MCF 10A (cell line): ENCODE results near the gene ZGPAT. TPM values are rescaled to one million over a fixed set of nuclear protein-coding genes. Genes with fewer than 3 reads are reported as not detected.
"Not testable (repeated sequence)": the region's sequence is repeated elsewhere in the genome, so short reads cannot be mapped to it uniquely, and the experiment has no call there.

Experiments
- BruUV-seq: library from RNA; stranded (reverse); fragments of 400-500 nt; replicated peaks from 2 replicates; lab custom pipeline; 2021; lab: Mats Ljungman, UMichigan
- CTCF ChIA-PET: fragments of 300-600 bp; sonication (Branson Sonifier 250); formaldehyde crosslinking; extraction: SDS; loops from one replicate; lab custom pipeline; 2021; ENCODE audit warnings: antibody characterized with exemption, inconsistent platforms; lab: Yijun Ruan, JAX
- POLR2A ChIA-PET: fragments of 300-600, 350-650 bp; sonication (Branson Sonifier 250); formaldehyde crosslinking; extraction: SDS; loops from one replicate; lab custom pipeline; 2020; ENCODE audit warnings: antibody characterized with exemption, inconsistent platforms; lab: Yijun Ruan, JAX
- DNase-seq: peaks from one replicate; pipeline ENCODE4 v3.0.0-alpha.2; 2018; ENCODE audit not compliant: unreplicated experiment
- H3K27ac Mint-ChIP-seq: one replicate; pipeline ENCODE4 v1.8.0; 2022; ENCODE audit warnings: mild to moderate bottlenecking, low read depth, mixed read lengths; ENCODE audit not compliant: unreplicated experiment
- H3K27me3 Mint-ChIP-seq: one replicate; pipeline ENCODE4 v1.8.0; 2022; ENCODE audit warnings: mixed read lengths; ENCODE audit not compliant: insufficient read depth, unreplicated experiment
- H3K36me3 Mint-ChIP-seq: one replicate; pipeline ENCODE4 v1.8.0; 2022; ENCODE audit warnings: mild to moderate bottlenecking, moderate library complexity, mixed read lengths; ENCODE audit not compliant: insufficient read depth, unreplicated experiment
- H3K4me1 Mint-ChIP-seq: one replicate; pipeline ENCODE4 v1.8.0; 2022; ENCODE audit warnings: mixed read lengths; ENCODE audit not compliant: insufficient read depth, unreplicated experiment
- H3K4me3 Mint-ChIP-seq: one replicate; pipeline ENCODE4 v1.8.0; 2022; ENCODE audit warnings: mild to moderate bottlenecking, moderate library complexity, mixed read lengths; ENCODE audit not compliant: unreplicated experiment
- H3K9me3 Mint-ChIP-seq: one replicate; pipeline ENCODE4 v1.8.0; 2022; ENCODE audit warnings: mixed read lengths; ENCODE audit not compliant: unreplicated experiment
- intact Hi-C: fragments of 100-400 bp; cut with micrococcal nuclease; formaldehyde crosslinking; loops from 2 replicates; pipeline ENCODE4 v1.14.1; 2022
- total RNA-seq: library from RNA; stranded (reverse); gene quantifications from 2 replicates; pipeline ENCODE4 v1.2.3, GENCODE V29; 2022
- TF ChIP-seq, protein P1 (sequence below): fragments of 200-600 bp; IDR thresholded peaks from one replicate; pipeline ENCODE4 v1.8.0; 2022; ENCODE audit warnings: antibody characterized with exemption, mild to moderate bottlenecking; ENCODE audit not compliant: unreplicated experiment

Gene ZGPAT
- total RNA-seq, 1 experiment from 2014 or later = 19.5 TPM

DNA sequence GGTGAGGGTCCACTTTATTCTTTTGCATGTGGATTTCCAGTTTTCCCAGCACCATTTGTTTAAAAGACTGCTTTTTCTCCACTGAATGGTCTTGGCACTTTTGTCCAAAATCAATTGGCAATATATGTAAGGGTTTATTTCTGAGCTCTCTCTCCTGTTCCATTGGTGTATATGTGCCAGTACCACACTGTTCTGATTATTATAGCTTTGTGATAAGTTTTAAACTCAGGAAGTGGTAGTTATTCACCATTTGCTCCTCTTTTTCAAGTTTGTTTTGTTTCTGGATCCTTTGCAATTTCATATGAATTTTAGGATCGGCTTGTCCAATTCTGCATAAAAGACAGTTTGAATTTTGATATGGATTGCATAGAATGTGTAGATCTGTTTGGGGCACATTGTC lies 4.4 kb downstream of the ZGPAT start:
- peaks cover 83% of the 10 kb centered on the region for H3K36me3 Mint-ChIP-seq
- peaks cover 4% of the 10 kb centered on the region for H3K4me1 Mint-ChIP-seq
- peaks cover 7% of the 10 kb centered on the region for H3K9me3 Mint-ChIP-seq
- no TSS peak for BruUV-seq
- ChIA-PET CTCF (interaction anchor here (0.7 kb wide), 1 partner anchor 154 kb away, joined by 3 read pairs; no protein-coding TSS in a partner anchor), POLR2A (interaction anchor here (1.0 to 2.9 kb wide), 6 partner anchors 14 to 152 kb away, joined by 3 to 13 read pairs (median 6); partner anchors contain the start of genes SLC2A4RG and TPD52L2)
- TF ChIP-seq, protein P1, sequence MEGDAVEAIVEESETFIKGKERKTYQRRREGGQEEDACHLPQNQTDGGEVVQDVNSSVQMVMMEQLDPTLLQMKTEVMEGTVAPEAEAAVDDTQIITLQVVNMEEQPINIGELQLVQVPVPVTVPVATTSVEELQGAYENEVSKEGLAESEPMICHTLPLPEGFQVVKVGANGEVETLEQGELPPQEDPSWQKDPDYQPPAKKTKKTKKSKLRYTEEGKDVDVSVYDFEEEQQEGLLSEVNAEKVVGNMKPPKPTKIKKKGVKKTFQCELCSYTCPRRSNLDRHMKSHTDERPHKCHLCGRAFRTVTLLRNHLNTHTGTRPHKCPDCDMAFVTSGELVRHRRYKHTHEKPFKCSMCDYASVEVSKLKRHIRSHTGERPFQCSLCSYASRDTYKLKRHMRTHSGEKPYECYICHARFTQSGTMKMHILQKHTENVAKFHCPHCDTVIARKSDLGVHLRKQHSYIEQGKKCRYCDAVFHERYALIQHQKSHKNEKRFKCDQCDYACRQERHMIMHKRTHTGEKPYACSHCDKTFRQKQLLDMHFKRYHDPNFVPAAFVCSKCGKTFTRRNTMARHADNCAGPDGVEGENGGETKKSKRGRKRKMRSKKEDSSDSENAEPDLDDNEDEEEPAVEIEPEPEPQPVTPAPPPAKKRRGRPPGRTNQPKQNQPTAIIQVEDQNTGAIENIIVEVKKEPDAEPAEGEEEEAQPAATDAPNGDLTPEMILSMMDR = no peak
- no peak overlapping the region for H3K4me3 Mint-ChIP-seq
- intact Hi-C loops = no loop called here
- DNase-seq = no peak
- H3K27ac Mint-ChIP-seq = no peak overlapping the region
- H3K27me3 Mint-ChIP-seq = no peaks in the 10 kb centered on the region

DNA sequence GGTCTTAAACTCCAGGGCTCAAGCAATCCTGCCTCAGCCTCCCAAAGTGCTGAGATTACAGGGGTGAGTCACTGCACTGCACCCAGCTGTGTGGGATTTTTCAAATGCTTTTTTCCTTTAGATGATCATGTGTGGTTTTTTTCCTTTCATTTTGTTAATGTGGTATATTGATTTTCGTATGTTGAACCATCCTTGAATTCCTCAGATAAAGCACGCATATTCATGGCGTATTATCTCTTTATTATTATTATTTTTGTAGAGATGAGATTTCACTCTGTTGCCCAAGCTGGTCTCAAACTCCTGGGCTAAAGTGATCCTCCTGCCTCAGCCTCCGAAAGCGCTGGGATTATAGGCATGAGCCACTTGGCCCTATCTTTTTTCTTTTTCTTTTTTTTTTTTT lies 7.0 kb downstream of the ZGPAT start:
- DNase-seq = no peak
- Mint-ChIP-seq H3K36me3 (peaks cover 94% of the 10 kb centered on the region), H3K27ac (no peak overlapping the region), H3K27me3 (no peaks in the 10 kb centered on the region), H3K4me1 (no peaks in the 10 kb centered on the region), H3K4me3 (no peak overlapping the region), H3K9me3 (peaks cover 15% of the 10 kb centered on the region)
- BruUV-seq = no TSS peak
- TF ChIP-seq, protein P1 = no peak
- intact Hi-C loops = no loop called here
- CTCF ChIA-PET = interaction anchor here (0.9 kb wide), 1 partner anchor 150 kb away, joined by 3 read pairs; the partner anchor contains the start of gene TPD52L2
- POLR2A ChIA-PET = interaction anchor here (0.9 to 1.2 kb wide), 3 partner anchors 8 to 26 kb away, joined by 3 to 5 read pairs (median 3); no protein-coding TSS in a partner anchor

DNA sequence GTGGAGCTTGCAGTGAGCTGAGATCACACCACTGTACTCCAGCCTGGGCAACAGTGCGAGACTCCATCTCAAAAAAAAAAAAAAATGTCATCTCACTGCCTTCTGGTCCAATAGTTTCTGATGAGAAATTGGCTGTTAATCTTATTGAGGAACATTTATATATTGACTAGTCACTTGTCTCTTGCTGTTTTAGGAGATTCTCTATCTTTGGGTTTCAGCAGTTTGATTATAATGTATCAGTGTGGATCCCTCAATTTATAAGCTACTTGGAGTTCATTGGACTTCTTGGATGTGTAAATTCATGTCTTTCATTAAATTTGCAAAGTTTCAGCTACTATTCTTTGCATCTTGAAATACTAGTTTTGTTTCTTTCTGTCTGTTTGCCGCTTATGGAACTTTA lies 11.2 kb downstream of the ZGPAT start:
- H3K27ac Mint-ChIP-seq = no peak overlapping the region
- no peaks in the 10 kb centered on the region for H3K27me3 Mint-ChIP-seq
- DNase-seq = no peak
- no TSS peak for BruUV-seq
- ChIA-PET POLR2A (interaction anchor here (0.6 to 2.5 kb wide), 7 partner anchors 10 to 146 kb away, joined by 3 to 12 read pairs (median 3); partner anchors contain the start of genes ARFRP1, TPD52L2 and ZGPAT), CTCF (interaction anchor here (0.6 to 0.9 kb wide), 2 partner anchors 22 to 107 kb away, joined by 3 read pairs; no protein-coding TSS in a partner anchor)
- intact Hi-C loops = no loop called here
- no peak overlapping the region for H3K4me3 Mint-ChIP-seq
- H3K9me3 Mint-ChIP-seq = peaks cover 8% of the 10 kb centered on the region
- peaks cover 79% of the 10 kb centered on the region for H3K36me3 Mint-ChIP-seq
- no peaks in the 10 kb centered on the region for H3K4me1 Mint-ChIP-seq
- TF ChIP-seq, protein P1 = no peak

DNA sequence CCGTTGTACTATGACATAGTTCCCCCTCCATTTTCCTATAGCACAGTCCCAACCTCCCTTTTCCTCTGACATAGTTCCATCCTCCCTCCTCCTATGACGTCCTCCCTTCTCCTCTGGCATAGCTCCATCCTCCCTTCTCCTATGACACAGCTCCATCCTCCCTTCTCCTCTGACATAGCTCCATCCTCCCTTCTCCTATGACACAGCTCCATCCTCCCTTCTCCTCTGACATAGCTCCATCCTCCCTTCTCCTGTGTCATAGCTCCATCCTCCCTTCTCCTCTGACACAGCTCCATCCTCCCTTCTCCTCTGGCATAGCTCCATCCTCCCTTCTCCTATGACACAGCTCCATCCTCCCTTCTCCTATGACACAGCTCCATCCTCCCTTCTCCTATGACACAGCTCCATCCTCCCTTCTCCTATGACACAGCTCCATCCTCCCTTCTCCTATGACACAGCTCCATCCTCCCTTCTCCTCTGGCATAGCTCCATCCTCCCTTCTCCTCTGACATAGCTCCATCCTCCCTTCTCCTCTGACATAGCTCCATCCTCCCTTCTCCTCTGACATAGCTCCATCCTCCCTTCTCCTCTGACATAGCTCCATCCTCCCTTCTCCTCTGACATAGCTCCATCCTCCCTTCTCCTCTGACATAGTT lies 15.3 kb downstream of the ZGPAT start:
- ChIA-PET POLR2A (interaction anchor here (0.7 to 1.2 kb wide), 2 partner anchors 9 to 432 kb away, joined by 3 to 5 read pairs; no protein-coding TSS in a partner anchor), CTCF (interaction anchor here (0.6 to 0.8 kb wide), 4 partner anchors 10 to 228 kb away, joined by 3 to 5 read pairs (median 3); no protein-coding TSS in a partner anchor)
- H3K4me3 Mint-ChIP-seq, H3K9me3 Mint-ChIP-seq, intact Hi-C loops, H3K27ac Mint-ChIP-seq, H3K4me1 Mint-ChIP-seq, BruUV-seq, DNase-seq, H3K27me3 Mint-ChIP-seq: not testable (repeated sequence)
- H3K36me3 Mint-ChIP-seq = peaks cover 58% of the 10 kb centered on the region

DNA sequence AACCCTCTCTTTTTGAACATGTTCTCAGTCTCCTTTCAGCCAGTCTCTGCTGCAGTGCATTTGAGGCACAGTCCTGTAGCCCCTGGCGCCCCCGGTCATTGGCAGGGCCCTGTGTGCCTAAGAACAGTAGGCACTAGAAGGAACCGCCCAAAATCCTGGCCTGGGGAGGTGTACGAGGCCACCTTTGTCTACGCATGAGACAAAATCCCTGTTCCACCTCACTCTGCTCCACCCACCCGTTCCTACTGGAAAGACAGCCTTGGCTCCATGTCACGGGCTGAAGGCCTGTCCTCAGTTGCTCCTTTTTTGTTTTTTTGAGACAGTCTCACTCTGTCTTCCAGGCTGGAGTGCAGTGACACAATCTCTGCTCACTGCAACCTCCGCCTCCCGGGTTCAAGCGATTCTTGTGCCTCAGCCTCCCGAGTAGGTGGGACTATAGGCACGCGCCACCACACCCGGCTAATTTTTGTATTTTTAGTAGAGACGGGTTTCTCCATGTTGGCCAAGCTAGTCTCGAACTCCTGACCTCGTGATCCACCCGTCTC lies 22.4 kb downstream of the ZGPAT start:
- H3K9me3 Mint-ChIP-seq, H3K4me3 Mint-ChIP-seq, DNase-seq, H3K27ac Mint-ChIP-seq, H3K4me1 Mint-ChIP-seq, POLR2A ChIA-PET, intact Hi-C loops, BruUV-seq, H3K27me3 Mint-ChIP-seq, CTCF ChIA-PET: not testable (repeated sequence)
- H3K36me3 Mint-ChIP-seq = peaks cover 28% of the 10 kb centered on the region
